ENCODE measurements around the gene PGR. TPM values are rescaled to one million over a fixed set of nuclear protein-coding genes. Genes with fewer than 3 reads are reported as not detected.

Gene PGR
- total RNA-seq, 1 donor from 2014 or later, result 0.27 TPM

DNA sequence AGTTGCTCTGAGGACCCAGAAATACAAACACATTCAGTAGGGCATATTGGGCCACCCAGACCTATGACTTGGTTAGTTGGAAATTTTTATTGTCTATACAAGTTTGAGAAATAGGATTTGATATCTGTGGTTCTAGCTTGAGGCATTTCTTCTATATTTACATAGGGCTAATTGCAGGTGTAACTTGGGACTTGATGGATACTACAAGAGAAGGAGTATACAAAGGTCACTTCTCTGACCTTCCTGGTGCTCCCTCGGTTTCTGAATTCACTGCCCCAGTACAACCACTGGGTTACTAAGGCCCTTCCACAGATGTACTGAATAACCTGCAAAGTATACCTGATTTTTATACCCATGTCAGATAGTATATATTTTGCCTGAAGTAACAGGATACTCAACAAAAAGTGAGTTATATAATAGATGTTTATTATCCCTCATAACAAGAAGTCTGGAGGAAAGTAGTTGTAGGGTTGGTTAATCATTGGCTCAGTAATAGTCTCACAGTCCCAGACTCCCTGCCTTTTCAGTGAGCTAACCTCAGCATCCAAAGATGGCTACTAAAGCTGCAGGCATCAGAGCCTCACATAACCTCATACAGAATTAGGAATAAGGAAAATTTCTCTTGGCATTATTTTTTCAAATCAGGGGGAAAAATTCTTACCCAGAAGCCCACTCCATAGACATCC lies 8.8 kb upstream of the PGR start:
- Mint-ChIP-seq H3K4me3 (ENCODE audit: unreplicated experiment) (no peak overlapping the region), H3K36me3 (ENCODE audit: unreplicated experiment) (no peaks in the 10 kb centered on the region), H3K27ac (ENCODE audit: unreplicated experiment) (no peak overlapping the region), H3K4me1 (ENCODE audit: low read depth, unreplicated experiment) (no peaks in the 10 kb centered on the region), H3K9me3 (ENCODE audit: unreplicated experiment) (no peaks in the 10 kb centered on the region), H3K27me3 (ENCODE audit: unreplicated experiment) (no peaks in the 10 kb centered on the region)
- DNase-seq, result no peak
- TF ChIP-seq, protein P1, sequence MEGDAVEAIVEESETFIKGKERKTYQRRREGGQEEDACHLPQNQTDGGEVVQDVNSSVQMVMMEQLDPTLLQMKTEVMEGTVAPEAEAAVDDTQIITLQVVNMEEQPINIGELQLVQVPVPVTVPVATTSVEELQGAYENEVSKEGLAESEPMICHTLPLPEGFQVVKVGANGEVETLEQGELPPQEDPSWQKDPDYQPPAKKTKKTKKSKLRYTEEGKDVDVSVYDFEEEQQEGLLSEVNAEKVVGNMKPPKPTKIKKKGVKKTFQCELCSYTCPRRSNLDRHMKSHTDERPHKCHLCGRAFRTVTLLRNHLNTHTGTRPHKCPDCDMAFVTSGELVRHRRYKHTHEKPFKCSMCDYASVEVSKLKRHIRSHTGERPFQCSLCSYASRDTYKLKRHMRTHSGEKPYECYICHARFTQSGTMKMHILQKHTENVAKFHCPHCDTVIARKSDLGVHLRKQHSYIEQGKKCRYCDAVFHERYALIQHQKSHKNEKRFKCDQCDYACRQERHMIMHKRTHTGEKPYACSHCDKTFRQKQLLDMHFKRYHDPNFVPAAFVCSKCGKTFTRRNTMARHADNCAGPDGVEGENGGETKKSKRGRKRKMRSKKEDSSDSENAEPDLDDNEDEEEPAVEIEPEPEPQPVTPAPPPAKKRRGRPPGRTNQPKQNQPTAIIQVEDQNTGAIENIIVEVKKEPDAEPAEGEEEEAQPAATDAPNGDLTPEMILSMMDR (IDR thresholded peaks at IDR 0.05; ENCODE audit: partially characterized antibody, unreplicated experiment), result no peak

DNA sequence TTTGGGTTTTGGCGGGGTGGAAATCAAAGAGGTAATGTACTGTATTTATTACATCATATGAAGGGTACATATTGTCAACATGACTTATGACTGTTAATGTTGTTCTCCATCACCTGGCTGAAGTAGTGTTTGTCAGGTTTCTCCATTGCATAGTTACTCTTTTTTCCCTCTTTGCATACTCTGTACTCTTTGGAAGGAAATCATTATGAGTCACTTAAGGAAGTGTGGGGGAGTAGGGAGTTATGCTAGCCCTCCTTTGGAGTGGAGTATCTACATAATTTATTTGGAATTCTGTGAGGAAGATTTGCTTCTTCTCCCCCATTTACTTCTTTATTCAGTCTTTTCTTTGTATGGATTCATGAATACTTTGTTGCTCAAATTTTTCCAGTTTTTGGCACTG lies 3.6 kb upstream of the PGR start:
- no peaks in the 10 kb centered on the region for H3K9me3 Mint-ChIP-seq (ENCODE audit: unreplicated experiment)
- H3K36me3 Mint-ChIP-seq (ENCODE audit: unreplicated experiment), result no peaks in the 10 kb centered on the region
- TF ChIP-seq, protein P1 (IDR thresholded peaks at IDR 0.05; ENCODE audit: partially characterized antibody, unreplicated experiment), result no peak
- no peak overlapping the region for H3K4me3 Mint-ChIP-seq (ENCODE audit: unreplicated experiment)
- no peak overlapping the region for H3K27ac Mint-ChIP-seq (ENCODE audit: unreplicated experiment)
- peaks cover 6% of the 10 kb centered on the region for H3K27me3 Mint-ChIP-seq (ENCODE audit: unreplicated experiment)
- no peak for DNase-seq
- peaks cover 2% of the 10 kb centered on the region for H3K4me1 Mint-ChIP-seq (ENCODE audit: low read depth, unreplicated experiment)

DNA sequence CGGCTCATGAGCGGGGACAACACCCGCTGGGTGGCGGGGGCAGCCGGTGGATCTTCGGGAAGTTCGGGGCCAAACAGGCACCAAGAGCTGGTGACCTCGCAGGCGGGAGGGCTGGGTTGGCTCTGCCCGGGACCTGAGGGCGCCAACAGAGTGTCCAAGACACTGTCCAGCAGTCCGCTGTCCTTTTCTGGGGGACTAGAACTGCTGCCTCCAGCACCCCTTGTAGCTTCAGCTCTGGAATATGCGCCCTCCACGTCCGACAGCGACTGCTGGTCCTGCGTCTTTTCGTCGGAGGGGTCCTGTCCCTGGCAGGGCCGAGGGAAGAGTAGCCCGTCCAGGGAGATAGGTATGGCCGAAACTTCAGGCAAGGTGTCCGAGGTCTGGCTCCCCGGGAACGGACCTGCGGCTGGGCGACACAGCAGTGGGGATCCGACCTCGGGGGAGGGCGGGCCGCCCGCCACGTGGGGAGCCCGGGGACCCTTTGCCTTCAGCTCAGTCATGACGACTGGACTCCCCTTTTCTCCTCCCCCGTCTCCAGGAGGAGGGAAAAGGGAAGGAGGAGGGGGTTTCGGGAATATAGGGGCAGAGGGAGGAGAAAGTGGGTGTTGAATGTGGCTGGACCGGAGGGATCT lies 926 bp downstream of the PGR start:
- H3K4me1 Mint-ChIP-seq (ENCODE audit: low read depth, unreplicated experiment), result peaks cover 4% of the 10 kb centered on the region
- peak; percentile 28 for DNase-seq
- peak overlapping the region; percentile 90 for H3K4me3 Mint-ChIP-seq (ENCODE audit: unreplicated experiment)
- no peaks in the 10 kb centered on the region for H3K36me3 Mint-ChIP-seq (ENCODE audit: unreplicated experiment)
- peaks cover 10% of the 10 kb centered on the region for H3K27me3 Mint-ChIP-seq (ENCODE audit: unreplicated experiment)
- no peaks in the 10 kb centered on the region for H3K9me3 Mint-ChIP-seq (ENCODE audit: unreplicated experiment)
- TF ChIP-seq, protein P1 (IDR thresholded peaks at IDR 0.05; ENCODE audit: partially characterized antibody, unreplicated experiment), result no peak
- H3K27ac Mint-ChIP-seq (ENCODE audit: unreplicated experiment), result no peak overlapping the region

DNA sequence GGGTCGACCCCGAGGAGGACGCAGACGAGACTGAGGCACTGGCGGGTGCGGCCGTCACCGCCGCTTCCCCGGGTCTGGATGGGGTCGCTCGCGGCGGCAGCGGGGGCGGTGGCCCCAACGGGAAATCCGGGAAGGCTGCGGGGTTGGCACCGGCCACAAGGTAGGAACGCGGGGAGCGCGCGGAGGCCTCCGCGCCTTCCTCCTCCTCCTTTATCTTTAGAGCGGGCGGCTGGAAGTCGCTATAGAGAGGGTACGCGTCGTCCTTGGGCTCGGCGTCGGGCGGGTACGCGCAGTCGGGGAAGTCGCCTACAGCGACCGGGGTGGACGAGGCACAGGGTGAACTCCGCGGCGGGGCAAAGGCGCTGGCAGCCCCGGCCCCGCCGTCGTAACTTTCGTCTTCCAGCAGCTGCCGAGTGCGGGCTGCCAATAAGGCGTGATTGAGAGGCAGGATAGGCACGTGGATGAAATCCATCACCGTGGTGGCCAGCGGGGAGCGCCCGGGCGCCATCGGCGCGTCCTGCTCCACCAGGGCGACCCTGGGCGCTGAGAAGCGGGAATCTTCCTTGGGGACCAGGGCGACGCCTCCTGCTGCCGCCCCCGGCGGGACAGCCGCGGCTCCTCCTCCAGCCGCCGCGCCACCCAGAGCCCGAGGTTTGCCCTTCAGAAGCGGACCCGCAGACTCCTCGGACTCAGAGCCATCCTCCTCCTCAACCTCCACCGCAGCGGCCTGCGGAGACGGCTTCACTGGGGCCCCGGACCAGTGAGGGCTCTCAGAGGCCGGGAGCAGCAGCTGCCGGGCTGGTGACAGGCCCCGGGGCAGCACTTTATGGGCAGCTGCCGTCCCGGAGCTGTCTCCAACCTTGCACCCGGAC lies 1.7 kb downstream of the PGR start:
- H3K27me3 Mint-ChIP-seq (ENCODE audit: unreplicated experiment), result peaks cover 10% of the 10 kb centered on the region
- peaks cover 4% of the 10 kb centered on the region for H3K4me1 Mint-ChIP-seq (ENCODE audit: low read depth, unreplicated experiment)
- TF ChIP-seq, protein P1 (IDR thresholded peaks at IDR 0.05; ENCODE audit: partially characterized antibody, unreplicated experiment), result no peak
- peak; percentile 53 for DNase-seq
- H3K36me3 Mint-ChIP-seq (ENCODE audit: unreplicated experiment), result no peaks in the 10 kb centered on the region
- H3K9me3 Mint-ChIP-seq (ENCODE audit: unreplicated experiment), result no peaks in the 10 kb centered on the region
- peak overlapping the region; percentile 75 for H3K4me3 Mint-ChIP-seq (ENCODE audit: unreplicated experiment)
- no peak overlapping the region for H3K27ac Mint-ChIP-seq (ENCODE audit: unreplicated experiment)

Measured in glutamatergic neuron (in vitro differentiated cells).